Thymus (tissue), 11 donors: ENCODE results near the gene DENND1C. TPM values are rescaled to one million over a fixed set of nuclear protein-coding genes. Genes with fewer than 3 reads are reported as not detected.

ENCODE experiments used
- DNase-seq, 9 donors: peaks; one replicate each; pipeline ENCODE4 v3.0.0-alpha.2; 2013; ENCODE audit warnings: low spot score in 9 of 9, low read depth in 6 of 9, missing footprints in 1 of 9
- H3K27ac ChIP-seq, 2 donors: one replicate each; pipeline ENCODE4 v1.5.1; 2013; ENCODE audit warnings: control low read depth in 1 of 2, low read depth in 1 of 2, low read length in 1 of 2, mild to moderate bottlenecking in 1 of 2, moderate library complexity in 1 of 2
- H3K27me3 ChIP-seq, 2 donors: one replicate each; pipeline ENCODE4 v1.5.1; 2013; ENCODE audit warnings: low read length in 1 of 2; ENCODE audit not compliant: control insufficient read depth in 2 of 2, insufficient read depth in 1 of 2
- H3K36me3 ChIP-seq, 2 donors: one replicate each; pipeline ENCODE4 v1.5.1; 2013; ENCODE audit warnings: low read length in 1 of 2, mild to moderate bottlenecking in 1 of 2, moderate library complexity in 1 of 2; ENCODE audit not compliant: control insufficient read depth in 2 of 2, insufficient read depth in 2 of 2
- H3K4me1 ChIP-seq, 2 donors: one replicate each; pipeline ENCODE4 v1.5.1; 2013; ENCODE audit warnings: low read length in 2 of 2; ENCODE audit not compliant: control insufficient read depth in 2 of 2, insufficient read depth in 2 of 2
- H3K4me3 ChIP-seq, 2 donors: one replicate each; pipeline ENCODE4 v1.5.1; 2013; ENCODE audit warnings: low read length in 2 of 2, control low read depth in 1 of 2, mild to moderate bottlenecking in 1 of 2
- H3K9me3 ChIP-seq, 2 donors: one replicate each; pipeline ENCODE4 v1.5.1; 2013; ENCODE audit warnings: low read length in 1 of 2, mild to moderate bottlenecking in 1 of 2; ENCODE audit not compliant: control insufficient read depth in 2 of 2, insufficient read depth in 1 of 2
- WGBS: extraction: QIAGEN DNeasy Blood & Tissue Kit; methylation state at CpG from one replicate; pipeline ENCODE4 v1.1.7; 2013; 5-methylcytosine and 5-hydroxymethylcytosine counted together
- polyA plus RNA-seq: library from polyadenylated mRNA; stranded (reverse); fragments of 200-250 nt; gene quantifications from one replicate; pipeline ENCODE4 v1.2.3, GENCODE V29; 2013
- total RNA-seq: library from RNA; stranded (reverse); fragments of 120-200 nt; gene quantifications from one replicate; pipeline ENCODE4 v1.2.4, GENCODE V29; 2013
- donor health status: healthy.

Gene DENND1C
- total and polyA plus RNA-seq, 2 donors, result 6.8 to 46.6 TPM

GRCh38 chr19:6460099-6460884 lies 21.3 kb downstream of the DENND1C start:
- peaks cover 3 to 4% of the 10 kb centered on the region in 2 donors for H3K36me3 ChIP-seq
- H3K27me3 ChIP-seq, result peaks cover 6 to 31% of the 10 kb centered on the region in 2 donors
- DNase-seq, result peak; percentile 91 to 99 (median 98)
- peak overlapping the region; percentile 63 to 76 for H3K4me3 ChIP-seq
- peak overlapping the region; percentile 67 to 78 for H3K27ac ChIP-seq
- peaks cover 0 to 11% of the 10 kb centered on the region in 2 donors for H3K9me3 ChIP-seq
- H3K4me1 ChIP-seq, result peaks cover 4 to 22% of the 10 kb centered on the region in 2 donors
- WGBS, result under 1% methylated on average over 57 of the region's 57 CpGs

- peak in 8 of 9 donors; percentile 29 to 80 (median 58) for DNase-seq
- Histone ChIP-seq H3K27ac (peak within 1 kb of the TSS; percentile 67 to 78), H3K4me1 (peaks cover 4 to 22% of the 10 kb centered on the region in 2 donors), H3K9me3 (peaks cover 1 to 18% of the 10 kb centered on the region in 2 donors), H3K36me3 (peaks cover 8 to 9% of the 10 kb centered on the region in 2 donors), H3K4me3 (peak within 1 kb of the TSS; percentile 63 to 76), H3K27me3 (peaks cover 5 to 23% of the 10 kb centered on the region in 2 donors)
- WGBS, result 7% methylated on average over 70 of the region's 70 CpGs
These were observed 22.1 kb downstream of the DENND1C start, which contains the start of gene SLC25A23 for GRCh38 chr19:6459262-6460098. Gene SLC25A23 (minus strand): TSS chr19:6459792. CDS start chr19:6459628, 164 bp downstream.

GRCh38 chr19:6458695-6459261 lies 22.8 kb downstream of the DENND1C start:
- Histone ChIP-seq H3K4me1 (peaks cover 4 to 18% of the 10 kb centered on the region in 2 donors), H3K4me3 (peak overlapping the region; percentile 63 to 76), H3K27ac (no peak overlapping the region), H3K27me3 (peaks cover 2 to 16% of the 10 kb centered on the region in 2 donors), H3K36me3 (peaks cover 13 to 16% of the 10 kb centered on the region in 2 donors), H3K9me3 (peaks cover 7 to 22% of the 10 kb centered on the region in 2 donors)
- DNase-seq, result no peak
- WGBS, result 78% methylated on average over 16 of the region's 16 CpGs

GRCh38 chr19:6457958-6458694 lies 23.5 kb downstream of the DENND1C start:
- peaks cover 13 to 20% of the 10 kb centered on the region in 2 donors for H3K36me3 ChIP-seq
- no peak overlapping the region for H3K4me3 ChIP-seq
- peaks cover 7 to 26% of the 10 kb centered on the region in 2 donors for H3K9me3 ChIP-seq
- H3K4me1 ChIP-seq, result peaks cover 4 to 17% of the 10 kb centered on the region in 2 donors
- whole genome bisulfite sequencing, result 96% methylated on average over 17 of the region's 17 CpGs
- peaks cover 0 to 9% of the 10 kb centered on the region in 2 donors for H3K27me3 ChIP-seq
- H3K27ac ChIP-seq, result no peak overlapping the region
- no peak for DNase-seq

- peaks cover 13 to 20% of the 10 kb centered on the region in 2 donors for H3K36me3 ChIP-seq
These were observed 25.7 kb downstream of the DENND1C start for GRCh38 chr19:6455924-6456323.

GRCh38 chr19:6453951-6454565 lies 27.5 kb downstream of the DENND1C start:
- H3K9me3 ChIP-seq, result peaks cover 7 to 24% of the 10 kb centered on the region in 2 donors
- H3K4me3 ChIP-seq, result no peak overlapping the region
- WGBS, result 99% methylated on average over 11 of the region's 11 CpGs
- DNase-seq, result no peak
- H3K27me3 ChIP-seq, result no peaks in the 10 kb centered on the region
- H3K27ac ChIP-seq, result no peak overlapping the region
- H3K4me1 ChIP-seq, result peaks cover 4 to 6% of the 10 kb centered on the region in 2 donors
- H3K36me3 ChIP-seq, result peaks cover 13 to 20% of the 10 kb centered on the region in 2 donors

More at GRCh38 chr19:6455924-6456323, 25.7 kb downstream of the DENND1C start:
- Histone ChIP-seq H3K27ac (no peak overlapping the region), H3K27me3 (no peaks in the 10 kb centered on the region), H3K4me1 (peaks cover 4 to 17% of the 10 kb centered on the region in 2 donors), H3K9me3 (peaks cover 7 to 28% of the 10 kb centered on the region in 2 donors), H3K4me3 (no peak overlapping the region)
- DNase-seq, result no peak
- WGBS, result 88% methylated on average over 15 of the region's 15 CpGs

GRCh38 chr19:6452899-6453298 lies 28.7 kb downstream of the DENND1C start:
- H3K4me3 ChIP-seq, result no peak overlapping the region
- peaks cover 13 to 20% of the 10 kb centered on the region in 2 donors for H3K36me3 ChIP-seq
- H3K27me3 ChIP-seq, result no peaks in the 10 kb centered on the region
- H3K4me1 ChIP-seq, result no peaks in the 10 kb centered on the region
- no peak overlapping the region for H3K27ac ChIP-seq
- no peak for DNase-seq
- WGBS, result 97% methylated on average over 2 of the region's 2 CpGs
- peaks cover 7 to 24% of the 10 kb centered on the region in 2 donors for H3K9me3 ChIP-seq

- DNase-seq, result no peak
- no peak overlapping the region for H3K4me3 ChIP-seq
- peaks cover 7 to 24% of the 10 kb centered on the region in 2 donors for H3K9me3 ChIP-seq
- no peak overlapping the region for H3K27ac ChIP-seq
- no peaks in the 10 kb centered on the region for H3K27me3 ChIP-seq
- 97% methylated on average over 19 of the region's 19 CpGs for WGBS
- peaks cover 13 to 20% of the 10 kb centered on the region in 2 donors for H3K36me3 ChIP-seq
- H3K4me1 ChIP-seq, result no peaks in the 10 kb centered on the region
These were observed 29.4 kb downstream of the DENND1C start for GRCh38 chr19:6452223-6452614.
